ENCODE data around the gene ANKH.

GRCh38 chr5:14683906-14684455 lies 187.6 kb downstream of the ANKH start:
- TF ChIP-seq CTCF (IDR thresholded peaks at IDR 0.05; ENCODE audit: low read depth, low read length, missing input control): no peak
- TF ChIP-seq MAX (IDR thresholded peaks at IDR 0.05): no peak
- TF ChIP-seq RAD21 (IDR thresholded peaks at IDR 0.05): no peak
- TF ChIP-seq REST (IDR thresholded peaks at IDR 0.05): no peak
- no peak for TF ChIP-seq GABPA (IDR thresholded peaks at IDR 0.05 in 1 of 2, conservative IDR thresholded peaks at IDR 0.05 in 1 of 2)
- no peak for TF ChIP-seq ZBTB33 (IDR thresholded peaks at IDR 0.05)
- TF ChIP-seq JUND (IDR thresholded peaks at IDR 0.05): no peak
- TF ChIP-seq SP1 (IDR thresholded peaks at IDR 0.05): no peak
- no peak for TF ChIP-seq EGR1 (IDR thresholded peaks at IDR 0.05; ENCODE audit: low read depth in 2 of 2)
- TF ChIP-seq FOXA1 (IDR thresholded peaks at IDR 0.05): no peak
- no peak for TF ChIP-seq TAF1 (conservative IDR thresholded peaks at IDR 0.05)
- no peak for TF ChIP-seq RXRA (IDR thresholded peaks at IDR 0.05)
- TF ChIP-seq YY1 (IDR thresholded peaks at IDR 0.05): no peak
